Measurements from ENCODE around the gene NSL1.
A peak's percentile ranks its signal among the peaks of the same experiment; 100 is the strongest.

Gene NSL1

GRCh38 chr1:212699625-212700222, 91.9 kb downstream of the NSL1 start, which contains the start of gene BATF3:
BATF3 (minus strand) TSS chr1:212699840; CDS start chr1:212699762, 78 bp downstream.
- Histone ChIP-seq H3K9ac (ENCODE audit: low read length) (no peak within 1 kb of the TSS), H3K27me3 (ENCODE audit: control insufficient read depth, insufficient read depth, low read length) (peaks cover 71% of the 10 kb centered on the region), H3K4me3 (ENCODE audit: low read length) (peak within 1 kb of the TSS; percentile 44), H3K36me3 (ENCODE audit: control insufficient read depth, low read depth, low read length) (no peaks in the 10 kb centered on the region), H3K27ac (ENCODE audit: low read length) (no peak within 1 kb of the TSS), H3K4me1 (ENCODE audit: control insufficient read depth, low read depth, low read length) (no peaks in the 10 kb centered on the region), H3K9me3 (ENCODE audit: control insufficient read depth, low read depth, low read length) (no peaks in the 10 kb centered on the region)

GRCh38 chr1:212699104-212699624, 92.4 kb downstream of the NSL1 start:
- no peaks in the 10 kb centered on the region for H3K9me3 ChIP-seq (ENCODE audit: control insufficient read depth, low read depth, low read length)
- no peak overlapping the region for H3K9ac ChIP-seq (ENCODE audit: low read length)
- H3K4me3 ChIP-seq (ENCODE audit: low read length), result no peak overlapping the region
- peaks cover 71% of the 10 kb centered on the region for H3K27me3 ChIP-seq (ENCODE audit: control insufficient read depth, insufficient read depth, low read length)
- no peak overlapping the region for H3K27ac ChIP-seq (ENCODE audit: low read length)
- H3K4me1 ChIP-seq (ENCODE audit: control insufficient read depth, low read depth, low read length), result no peaks in the 10 kb centered on the region
- H3K36me3 ChIP-seq (ENCODE audit: control insufficient read depth, low read depth, low read length), result no peaks in the 10 kb centered on the region

GRCh38 chr1:212698467-212699103, 93.0 kb downstream of the NSL1 start:
- Histone ChIP-seq H3K4me3 (ENCODE audit: low read length) (no peak overlapping the region), H3K27ac (ENCODE audit: low read length) (no peak overlapping the region), H3K4me1 (ENCODE audit: control insufficient read depth, low read depth, low read length) (no peaks in the 10 kb centered on the region), H3K9me3 (ENCODE audit: control insufficient read depth, low read depth, low read length) (no peaks in the 10 kb centered on the region), H3K27me3 (ENCODE audit: control insufficient read depth, insufficient read depth, low read length) (peaks cover 70% of the 10 kb centered on the region), H3K9ac (ENCODE audit: low read length) (no peak overlapping the region), H3K36me3 (ENCODE audit: control insufficient read depth, low read depth, low read length) (no peaks in the 10 kb centered on the region)

- Histone ChIP-seq H3K4me3 (ENCODE audit: low read length) (no peak overlapping the region), H3K27me3 (ENCODE audit: control insufficient read depth, insufficient read depth, low read length) (peaks cover 52% of the 10 kb centered on the region)
These were observed 94.8 kb downstream of the NSL1 start for GRCh38 chr1:212696721-212697331.

GRCh38 chr1:212692774-212693644, 98.6 kb downstream of the NSL1 start:
- Histone ChIP-seq H3K4me3 (ENCODE audit: low read length) (no peak overlapping the region), H3K27me3 (ENCODE audit: control insufficient read depth, insufficient read depth, low read length) (peaks cover 15% of the 10 kb centered on the region), H3K4me1 (ENCODE audit: control insufficient read depth, low read depth, low read length) (no peaks in the 10 kb centered on the region), H3K9ac (ENCODE audit: low read length) (no peak overlapping the region), H3K36me3 (ENCODE audit: control insufficient read depth, low read depth, low read length) (no peaks in the 10 kb centered on the region), H3K27ac (ENCODE audit: low read length) (no peak overlapping the region), H3K9me3 (ENCODE audit: control insufficient read depth, low read depth, low read length) (no peaks in the 10 kb centered on the region)

More at GRCh38 chr1:212696721-212697331, 94.8 kb downstream of the NSL1 start:
- Histone ChIP-seq H3K9ac (ENCODE audit: low read length) (no peak overlapping the region), H3K9me3 (ENCODE audit: control insufficient read depth, low read depth, low read length) (no peaks in the 10 kb centered on the region), H3K4me1 (ENCODE audit: control insufficient read depth, low read depth, low read length) (no peaks in the 10 kb centered on the region), H3K27ac (ENCODE audit: low read length) (no peak overlapping the region), H3K36me3 (ENCODE audit: control insufficient read depth, low read depth, low read length) (no peaks in the 10 kb centered on the region)

- Histone ChIP-seq H3K9me3 (ENCODE audit: control insufficient read depth, low read depth, low read length) (no peaks in the 10 kb centered on the region), H3K36me3 (ENCODE audit: control insufficient read depth, low read depth, low read length) (no peaks in the 10 kb centered on the region), H3K9ac (ENCODE audit: low read length) (no peak overlapping the region), H3K27ac (ENCODE audit: low read length) (no peak overlapping the region), H3K4me3 (ENCODE audit: low read length) (no peak overlapping the region), H3K4me1 (ENCODE audit: control insufficient read depth, low read depth, low read length) (no peaks in the 10 kb centered on the region), H3K27me3 (ENCODE audit: control insufficient read depth, insufficient read depth, low read length) (peaks cover 1% of the 10 kb centered on the region)
These were observed 100.0 kb downstream of the NSL1 start for GRCh38 chr1:212691561-212692071.

GRCh38 chr1:212690816-212691403, 100.7 kb downstream of the NSL1 start:
- Histone ChIP-seq H3K4me3 (ENCODE audit: low read length) (no peak overlapping the region), H3K36me3 (ENCODE audit: control insufficient read depth, low read depth, low read length) (no peaks in the 10 kb centered on the region), H3K9me3 (ENCODE audit: control insufficient read depth, low read depth, low read length) (no peaks in the 10 kb centered on the region), H3K9ac (ENCODE audit: low read length) (no peak overlapping the region), H3K27me3 (ENCODE audit: control insufficient read depth, insufficient read depth, low read length) (no peaks in the 10 kb centered on the region), H3K4me1 (ENCODE audit: control insufficient read depth, low read depth, low read length) (no peaks in the 10 kb centered on the region), H3K27ac (ENCODE audit: low read length) (no peak overlapping the region)

- Histone ChIP-seq H3K9me3 (ENCODE audit: control insufficient read depth, low read depth, low read length) (no peaks in the 10 kb centered on the region), H3K4me3 (ENCODE audit: low read length) (no peak overlapping the region), H3K4me1 (ENCODE audit: control insufficient read depth, low read depth, low read length) (no peaks in the 10 kb centered on the region), H3K36me3 (ENCODE audit: control insufficient read depth, low read depth, low read length) (no peaks in the 10 kb centered on the region), H3K27ac (ENCODE audit: low read length) (no peak overlapping the region), H3K9ac (ENCODE audit: low read length) (no peak overlapping the region), H3K27me3 (ENCODE audit: control insufficient read depth, insufficient read depth, low read length) (no peaks in the 10 kb centered on the region)
These were observed 101.6 kb downstream of the NSL1 start for GRCh38 chr1:212689758-212690529.

- H3K27ac ChIP-seq (ENCODE audit: low read length), result no peak overlapping the region
- H3K9ac ChIP-seq (ENCODE audit: low read length), result no peak overlapping the region
- no peaks in the 10 kb centered on the region for H3K36me3 ChIP-seq (ENCODE audit: control insufficient read depth, low read depth, low read length)
- H3K4me1 ChIP-seq (ENCODE audit: control insufficient read depth, low read depth, low read length), result no peaks in the 10 kb centered on the region
- no peaks in the 10 kb centered on the region for H3K9me3 ChIP-seq (ENCODE audit: control insufficient read depth, low read depth, low read length)
- H3K4me3 ChIP-seq (ENCODE audit: low read length), result no peak overlapping the region
- no peaks in the 10 kb centered on the region for H3K27me3 ChIP-seq (ENCODE audit: control insufficient read depth, insufficient read depth, low read length)
These were observed 102.3 kb downstream of the NSL1 start for GRCh38 chr1:212689196-212689725.

- no peak overlapping the region for H3K27ac ChIP-seq (ENCODE audit: low read length)
- no peaks in the 10 kb centered on the region for H3K27me3 ChIP-seq (ENCODE audit: control insufficient read depth, insufficient read depth, low read length)
- no peaks in the 10 kb centered on the region for H3K36me3 ChIP-seq (ENCODE audit: control insufficient read depth, low read depth, low read length)
- no peak overlapping the region for H3K4me3 ChIP-seq (ENCODE audit: low read length)
- peaks cover under 1% of the 10 kb centered on the region for H3K4me1 ChIP-seq (ENCODE audit: control insufficient read depth, low read depth, low read length)
- H3K9me3 ChIP-seq (ENCODE audit: control insufficient read depth, low read depth, low read length), result no peaks in the 10 kb centered on the region
- no peak overlapping the region for H3K9ac ChIP-seq (ENCODE audit: low read length)
These were observed 103.1 kb downstream of the NSL1 start for GRCh38 chr1:212688341-212689047.
